ENCODE results near the gene CCDC9. TPM values are rescaled to one million over a fixed set of nuclear protein-coding genes. Genes with fewer than 3 reads are reported as not detected.

Gene CCDC9
- total and polyA plus RNA-seq, 2 of the 13 experiments (the other 11 are each of a cell fraction or from before 2014, with no cell fraction given): 2.9 to 6.3 TPM

- TF ChIP-seq SP140L (CRISPR knock-in tag; IDR thresholded peaks at IDR 0.05; ENCODE audit: borderline replicate concordance) (0 out of 2 replicates have a peak, but pooled peaks have one; percentile 60), NFIC (IDR thresholded peaks at IDR 0.05; ENCODE audit: low read length) (peak; percentile 64; the same call in 1 of the 2 replicates), NR3C1 (CRISPR knock-in tag; IDR thresholded peaks at IDR 0.05) (no peak), CEBPZ (IDR thresholded peaks at IDR 0.05; ENCODE audit: low read length) (no peak), ZNF749 (CRISPR knock-in tag; IDR thresholded peaks at IDR 0.05; ENCODE audit: borderline replicate concordance) (no peak), DPF2 (CRISPR knock-in tag; IDR thresholded peaks at IDR 0.05; ENCODE audit: borderline replicate concordance, low read depth) (peak; percentile 69; the same call in 1 of the 2 replicates), SRSF1 (optimal IDR thresholded peaks at IDR 0.05; ENCODE audit: low read depth, low read length) (peak; percentile 50), IKZF5 (CRISPR knock-in tag; IDR thresholded peaks at IDR 0.05) (peak; percentile 53), ARNT (IDR thresholded peaks at IDR 0.05) (no peak), HNF1A (IDR thresholded peaks at IDR 0.05; ENCODE audit: low read depth) (peak; percentile 21; the same call in 1 of the 2 replicates), HNF1A (CRISPR knock-in tag; IDR thresholded peaks at IDR 0.05; ENCODE audit: borderline replicate concordance) (peak; percentile 48; the same call in 1 of the 2 replicates), ZNF652 (CRISPR knock-in tag; IDR thresholded peaks at IDR 0.05; ENCODE audit: borderline replicate concordance, low read depth) (peak; percentile 99), SAP130 (CRISPR knock-in tag; IDR thresholded peaks at IDR 0.05; ENCODE audit: low read depth) (peak; percentile 60; the same call in 1 of the 2 replicates), TGIF2 (CRISPR knock-in tag; IDR thresholded peaks at IDR 0.05) (no peak), JUND (CRISPR knock-in tag; IDR thresholded peaks at IDR 0.05) (no peak), NFKBIZ (CRISPR knock-in tag; IDR thresholded peaks at IDR 0.05) (peak; percentile 58; the same call in 1 of the 2 replicates), PRDM15 (CRISPR knock-in tag; IDR thresholded peaks at IDR 0.05) (0 out of 2 replicates have a peak, but pooled peaks have one; percentile 34)
These were observed 28.8 kb upstream of the CCDC9 start (continued) for GRCh38 chr19:47227352-47228167.
